Pulmonary artery endothelial cell (primary cell): Measurements from ENCODE around the gene KRTAP10-12. TPM values are rescaled to one million over a fixed set of nuclear protein-coding genes. Genes with fewer than 3 reads are reported as not detected.

ENCODE experiments used
- DNase-seq: peaks from one replicate; pipeline ENCODE4 v3.0.0-alpha.2; 2011; ENCODE audit warnings: low read depth, low spot score
- total RNA-seq: library from RNA; depleted of rRNA; stranded (reverse); fragments of >200 nt; gene quantifications from 2 replicates; pipeline ENCODE4 v1.2.3, GENCODE V29; 2014

KRTAP10-12 gene
- total RNA-seq, 1 donor from 2014 or later = not detected

DNA sequence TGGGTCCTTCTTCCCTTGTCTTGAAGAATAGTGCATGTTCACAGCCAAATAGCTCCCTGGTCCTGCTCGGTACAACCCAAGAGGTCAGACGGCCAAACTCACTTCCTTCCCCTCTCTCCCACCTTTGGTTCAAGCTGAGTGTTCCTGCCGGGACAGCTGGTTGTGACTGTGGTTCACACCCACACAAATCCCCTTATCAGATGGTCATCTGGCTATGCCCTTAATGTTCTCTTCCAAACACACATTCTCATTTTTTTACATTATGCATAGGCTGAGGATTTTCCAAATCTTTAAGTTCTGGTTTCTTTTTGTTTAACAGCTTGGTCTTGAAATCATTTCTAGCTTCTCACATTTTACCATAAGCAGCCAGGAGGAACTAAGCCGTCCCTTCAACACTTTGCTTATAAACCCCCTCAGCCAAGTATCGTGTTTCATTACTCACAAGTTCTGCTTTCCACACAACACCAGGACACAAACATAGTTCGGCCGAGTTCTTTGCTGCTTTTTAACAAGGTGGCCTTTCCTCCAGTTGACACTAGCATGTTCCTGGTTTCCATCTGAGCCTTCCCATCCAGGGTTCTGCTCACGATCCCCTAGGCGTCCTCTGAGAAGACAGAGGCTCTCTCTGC, 34.1 kb downstream of the KRTAP10-12 start:
- DNase-seq = no peak

DNA sequence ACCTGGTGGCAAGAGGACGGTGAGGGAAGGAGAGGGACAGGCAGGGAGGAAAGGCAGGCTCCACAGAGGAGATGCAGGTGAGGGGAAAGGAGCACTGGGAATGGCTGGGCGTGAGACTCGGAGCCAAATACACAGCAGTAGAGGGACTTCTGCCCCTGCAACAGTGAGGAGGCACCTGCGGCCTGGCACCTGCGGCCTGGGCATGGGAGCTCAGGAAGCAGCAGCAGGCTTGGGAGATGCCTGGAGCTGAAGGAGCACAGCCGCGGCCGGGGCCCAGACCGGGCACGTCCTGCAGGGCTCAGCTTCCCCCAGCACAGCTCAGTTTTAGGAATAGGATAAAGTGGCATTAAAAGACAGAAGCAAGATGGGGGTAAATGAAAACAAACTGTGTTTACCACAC, 35.3 kb downstream of the KRTAP10-12 start:
- DNase-seq = no peak

DNA sequence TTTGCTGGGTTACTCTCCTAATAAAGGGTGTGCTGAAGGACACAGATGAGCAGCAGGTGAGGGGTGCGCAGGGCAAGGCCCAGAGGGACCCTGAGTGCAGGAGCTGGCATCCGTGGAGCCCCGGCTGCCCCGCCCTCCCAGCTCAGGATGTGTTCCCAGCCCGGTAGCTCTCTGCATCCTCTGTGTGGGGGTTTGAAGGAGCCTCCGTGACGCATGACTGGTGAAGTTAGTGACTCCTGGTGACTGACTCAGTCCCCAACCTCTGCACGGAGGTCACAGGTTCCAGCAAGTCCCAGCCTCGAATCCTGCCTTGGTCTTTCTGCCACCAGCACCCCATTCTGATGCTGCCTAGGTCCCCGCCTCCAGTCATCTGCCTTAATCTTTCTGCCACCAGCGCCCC, 36.0 kb downstream of the KRTAP10-12 start:
- no peak for DNase-seq

DNA sequence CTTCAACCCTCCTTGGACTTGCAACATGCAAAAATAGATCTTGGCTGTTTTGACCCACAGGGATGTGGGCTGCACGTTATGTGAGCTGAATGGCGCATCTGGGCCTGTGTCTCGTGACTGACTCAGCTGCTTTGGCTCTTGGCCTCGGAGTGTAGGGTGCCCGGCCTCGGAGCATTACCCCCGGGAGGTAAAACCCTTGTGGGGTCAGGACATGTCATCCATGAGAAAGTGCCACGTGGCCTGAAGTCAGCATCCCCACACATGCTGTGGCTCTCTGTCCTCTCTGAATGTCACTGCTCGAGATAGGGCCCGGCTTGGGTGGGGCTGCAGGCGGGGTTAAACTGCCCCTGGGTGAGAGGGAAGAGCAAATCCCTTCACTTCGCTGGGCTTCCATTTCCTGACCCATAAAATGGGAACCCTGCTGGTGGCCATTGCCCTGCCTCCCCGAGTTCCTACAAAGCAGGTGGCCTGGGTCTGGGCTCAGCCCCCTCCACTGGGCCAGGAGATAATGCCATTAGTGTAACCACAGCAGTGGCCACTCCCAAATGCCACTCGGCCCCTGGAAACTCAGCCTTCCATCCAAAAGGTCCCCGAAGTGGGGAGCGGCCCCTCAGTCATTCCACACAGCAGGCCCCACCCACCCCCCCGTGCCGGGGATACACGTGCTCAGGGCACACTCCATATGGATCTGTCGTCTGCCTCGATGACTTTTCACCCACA, 37.2 kb downstream of the KRTAP10-12 start:
- DNase-seq = no peak

DNA sequence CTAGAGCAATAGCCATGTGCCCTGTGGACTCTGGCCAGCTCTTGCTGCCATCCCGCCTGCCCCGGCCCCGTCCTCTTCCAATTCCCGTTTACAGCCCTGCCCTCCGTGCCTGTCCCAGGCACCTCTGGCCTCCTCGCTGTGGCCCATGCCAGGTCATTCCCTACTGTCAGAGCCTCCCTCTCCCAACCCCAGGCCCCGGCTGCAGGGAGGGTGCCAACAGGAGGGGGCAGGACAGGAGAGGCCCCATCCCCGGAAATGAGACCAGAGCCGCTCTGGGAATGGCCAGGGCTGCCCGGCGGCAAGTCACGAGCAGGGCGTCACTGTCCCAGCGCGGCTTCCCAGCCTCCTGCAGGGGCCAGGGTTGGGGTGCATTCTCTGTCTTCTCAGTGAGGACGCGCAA, 37.9 kb downstream of the KRTAP10-12 start:
- no peak for DNase-seq

DNA sequence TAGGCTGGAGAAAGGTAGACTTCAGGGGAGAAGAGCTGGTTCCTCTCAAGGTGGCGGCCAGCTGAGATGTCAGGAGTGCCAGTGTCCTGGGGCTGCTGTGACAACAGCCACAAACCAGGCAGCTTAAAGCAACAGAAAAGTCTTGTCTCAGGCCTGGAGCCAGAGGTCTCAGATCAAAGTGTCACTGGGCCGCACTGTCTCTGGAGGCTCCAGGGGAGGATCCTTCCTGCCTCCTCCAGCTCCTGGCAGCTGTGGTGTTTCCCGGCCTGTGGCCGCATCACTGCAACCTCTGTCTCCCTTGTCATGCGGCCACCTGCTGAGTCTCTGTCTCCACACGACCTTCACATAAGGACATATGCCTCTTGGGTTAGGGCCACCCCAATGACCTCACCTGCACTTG, 38.8 kb downstream of the KRTAP10-12 start:
- DNase-seq = no peak

DNA sequence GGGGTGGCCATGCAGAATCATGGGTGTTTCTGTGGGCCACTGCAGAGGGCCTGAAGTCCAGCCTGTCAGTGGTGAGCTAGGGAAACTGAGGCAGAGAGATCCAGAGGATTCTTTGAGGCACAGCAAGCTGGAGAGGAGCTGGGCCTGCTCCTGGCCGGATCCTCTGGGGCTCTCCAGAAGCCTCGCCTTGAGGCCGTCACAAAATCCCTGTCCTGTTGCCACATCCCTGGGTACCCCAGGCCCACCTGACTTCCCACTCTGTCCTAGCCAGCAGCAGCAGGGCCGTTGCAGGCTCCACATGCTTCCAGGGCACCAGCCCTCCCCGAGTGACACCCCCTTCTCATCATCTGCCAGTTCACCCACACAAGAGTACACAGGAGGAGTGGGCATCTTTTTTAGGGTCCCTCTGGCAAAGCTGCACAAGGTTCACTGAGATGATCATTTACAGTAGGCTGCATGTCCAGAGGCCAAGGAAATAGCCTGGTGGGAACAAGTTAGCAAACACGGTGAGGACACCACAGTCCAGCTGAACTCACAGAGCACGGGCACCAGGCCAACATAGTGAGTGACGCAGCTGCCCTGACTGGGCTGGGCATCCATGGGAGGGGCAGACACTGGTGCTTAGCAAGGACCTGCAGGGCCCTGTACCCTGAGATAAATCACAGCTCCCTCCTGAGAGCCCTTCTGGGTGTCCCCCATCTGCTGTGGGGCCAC, 39.5 kb downstream of the KRTAP10-12 start:
- DNase-seq = no peak

DNA sequence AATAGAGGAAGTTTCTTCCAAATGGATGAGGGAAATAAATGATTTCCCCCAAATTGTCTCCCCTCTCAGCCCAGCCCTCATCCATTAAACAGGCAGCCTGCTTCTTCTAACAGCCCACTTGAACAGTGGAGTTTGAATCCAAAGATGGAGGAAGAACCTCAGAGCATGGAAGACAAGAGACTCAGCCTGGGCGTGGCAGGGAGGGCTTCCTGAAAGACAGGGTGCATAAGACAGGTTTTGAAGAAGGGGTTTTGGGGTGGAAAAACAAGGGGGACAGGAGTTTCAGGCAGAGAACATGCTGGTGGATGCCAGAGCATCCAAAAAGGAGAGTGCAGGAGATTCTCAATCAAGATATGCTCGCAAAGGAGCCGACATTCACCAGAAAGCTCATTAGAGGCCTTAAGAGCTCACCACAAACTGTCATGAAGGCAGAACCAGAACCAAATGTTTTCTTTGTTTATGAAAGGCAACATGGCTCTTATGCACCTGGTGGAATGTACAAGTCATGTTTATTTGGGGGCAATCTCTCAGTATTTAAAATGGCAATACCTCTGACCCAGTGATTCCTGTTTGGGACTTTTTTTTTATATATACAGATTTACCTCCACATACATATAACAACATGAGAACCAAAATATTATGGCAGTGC, 40.9 kb downstream of the KRTAP10-12 start:
- DNase-seq = no peak

DNA sequence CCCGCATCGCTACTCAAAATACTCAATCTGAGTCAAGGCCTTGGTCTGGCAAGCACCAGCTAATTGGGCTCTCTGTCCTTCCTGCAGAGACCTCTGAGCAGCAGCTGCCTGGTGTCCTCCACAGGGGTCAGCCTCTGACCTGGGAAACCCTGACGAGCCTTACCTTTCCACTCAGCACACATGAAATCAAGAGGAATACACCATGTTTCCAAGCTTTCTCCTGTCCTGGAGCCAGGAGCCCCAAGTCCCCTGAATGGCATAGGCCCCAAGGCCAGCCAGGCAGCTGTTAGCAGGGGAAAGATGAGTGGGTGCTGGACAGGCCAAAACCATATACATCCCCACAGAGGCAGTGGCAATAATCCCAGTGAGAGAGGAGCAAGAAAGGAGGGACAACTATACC, 41.6 kb downstream of the KRTAP10-12 start:
- DNase-seq = no peak

DNA sequence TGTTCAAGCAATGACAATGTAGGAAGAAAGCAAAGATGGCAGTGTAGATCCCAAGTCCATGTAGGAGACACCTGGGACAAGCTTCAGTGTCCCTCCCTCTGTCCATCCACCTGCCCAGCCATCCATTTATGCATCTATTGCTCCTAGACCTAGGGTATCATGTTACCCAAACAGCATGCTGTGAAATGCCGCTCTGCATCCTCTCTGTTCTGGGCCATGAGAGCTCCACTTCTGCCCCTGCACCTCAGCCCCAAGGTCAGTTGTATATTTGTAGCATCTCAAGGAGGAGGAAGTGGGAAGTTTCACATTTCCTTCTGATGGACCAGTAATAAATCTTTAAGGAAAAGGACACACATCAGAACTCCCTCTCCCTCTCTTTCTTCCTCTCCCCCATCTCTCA, 42.3 kb downstream of the KRTAP10-12 start:
- DNase-seq = no peak

DNA sequence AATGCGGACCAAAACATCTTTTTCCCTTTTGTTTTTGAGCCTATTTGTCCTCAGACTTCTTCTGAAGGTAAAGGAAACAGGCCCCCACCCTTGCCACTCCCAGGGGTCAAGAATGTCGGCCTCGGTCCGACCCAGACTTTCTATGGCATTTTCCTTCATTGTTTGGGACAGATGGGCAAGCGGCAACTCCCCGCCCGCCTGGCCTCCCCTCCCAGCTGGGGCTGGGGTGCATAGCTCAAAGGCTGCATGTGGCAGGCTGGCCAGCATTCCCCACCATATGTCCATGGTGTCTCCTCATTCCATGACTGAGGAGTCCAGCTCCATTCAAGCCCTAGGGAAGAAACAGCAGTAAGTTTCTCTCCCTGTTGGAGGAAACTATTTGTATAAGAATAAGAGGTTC, 43.8 kb downstream of the KRTAP10-12 start:
- DNase-seq = no peak

DNA sequence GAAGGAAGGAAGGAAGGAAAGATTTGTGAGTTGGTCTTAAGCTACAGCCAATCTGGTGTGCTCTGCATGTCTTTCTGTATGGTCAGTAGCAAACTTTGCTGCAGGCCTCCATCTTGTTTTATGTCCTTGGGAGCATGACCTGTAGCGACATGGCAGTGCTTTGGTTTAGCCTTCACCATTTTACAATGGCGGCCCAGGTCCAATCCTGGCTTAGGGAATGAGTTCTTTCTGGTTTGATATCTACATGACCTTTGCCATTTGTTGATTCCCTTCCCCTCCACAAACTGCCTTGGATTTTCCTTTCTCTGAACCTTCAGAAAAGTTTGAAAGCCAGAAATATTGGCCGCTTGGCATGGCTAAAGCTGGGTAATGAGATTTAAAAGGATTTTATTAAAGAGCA, 44.9 kb downstream of the KRTAP10-12 start:
- no peak for DNase-seq

DNA sequence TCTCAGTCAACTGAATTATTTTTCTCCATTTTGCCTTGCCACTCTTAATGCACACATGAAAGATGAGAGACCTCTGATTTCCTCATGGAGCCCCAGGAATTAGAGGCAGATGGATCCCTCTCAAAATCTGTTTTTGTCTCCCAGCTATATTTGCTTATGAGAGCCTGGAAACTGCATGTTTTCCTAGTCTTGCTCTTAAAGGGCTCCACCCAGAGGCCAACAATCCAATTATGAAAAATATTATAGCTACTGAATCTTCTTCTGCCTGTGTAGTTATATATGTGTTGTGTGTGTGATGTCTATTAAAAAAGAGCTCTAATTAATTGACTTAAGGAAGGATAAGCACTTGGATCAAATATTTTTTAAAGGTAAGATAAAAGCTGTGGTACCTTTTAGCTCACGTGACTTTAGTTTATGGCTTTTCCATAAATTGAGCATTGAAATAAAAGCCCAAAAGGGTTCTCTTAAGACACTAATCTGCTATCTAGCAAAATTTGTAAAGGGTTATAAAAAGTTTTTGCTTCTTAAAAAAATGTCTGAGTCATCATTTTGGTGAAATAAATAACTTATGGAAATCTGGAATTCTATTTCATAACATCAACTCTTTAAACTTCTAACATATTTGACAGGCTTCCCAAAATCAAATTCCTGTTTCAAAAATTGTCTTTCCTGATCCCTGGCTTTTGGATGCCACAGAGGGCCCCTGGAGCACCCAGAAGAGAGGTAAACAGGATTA, 45.6 kb downstream of the KRTAP10-12 start:
- DNase-seq = no peak

Other genes with a start within 250 kb of the KRTAP10-12 start
- gene LRRC3, start 241.7 kb upstream of the KRTAP10-12 start, total RNA-seq = 0.71 and 1.5 TPM in 2 replicates
- not detected in 2 replicates for gene KRTAP10-1, start 157.0 kb upstream of the KRTAP10-12 start, total RNA-seq
- gene KRTAP10-2, start 145.7 kb upstream of the KRTAP10-12 start, total RNA-seq = not detected in 2 replicates
- gene KRTAP10-3, start 138.4 kb upstream of the KRTAP10-12 start, total RNA-seq = not detected in 2 replicates
- gene KRTAP10-4, start 123.4 kb upstream of the KRTAP10-12 start, total RNA-seq = not detected in 2 replicates
- not detected in 2 replicates for gene KRTAP10-5, start 116.6 kb upstream of the KRTAP10-12 start, total RNA-seq
- not detected in 2 replicates for gene KRTAP10-6, start 104.7 kb upstream of the KRTAP10-12 start, total RNA-seq
- not detected in 2 replicates for gene KRTAP10-7, start 96.6 kb upstream of the KRTAP10-12 start, total RNA-seq
- gene KRTAP10-8, start 85.1 kb upstream of the KRTAP10-12 start, total RNA-seq = not detected in 2 replicates
- gene KRTAP10-9, start 70.1 kb upstream of the KRTAP10-12 start, total RNA-seq = not detected in 2 replicates
- gene KRTAP10-10, start 59.8 kb upstream of the KRTAP10-12 start, total RNA-seq = not detected in 2 replicates
- gene KRTAP10-11, start 50.8 kb upstream of the KRTAP10-12 start, total RNA-seq = not detected in 2 replicates
- not detected in 2 replicates for gene KRTAP12-4, start 42.5 kb upstream of the KRTAP10-12 start, total RNA-seq
- not detected in 2 replicates for gene KRTAP12-3, start 39.2 kb upstream of the KRTAP10-12 start, total RNA-seq
- not detected in 2 replicates for gene KRTAP12-2, start 30.2 kb upstream of the KRTAP10-12 start, total RNA-seq
- not detected in 2 replicates for gene KRTAP12-1, start 15.0 kb upstream of the KRTAP10-12 start, total RNA-seq
- not detected in 2 replicates for gene TSPEAR, start 14.4 kb downstream of the KRTAP10-12 start, total RNA-seq
- 105 and 197 TPM in 2 replicates for gene UBE2G2, start 104.6 kb downstream of the KRTAP10-12 start, total RNA-seq
- 101 and 113 TPM in 2 replicates for gene SUMO3, start 120.9 kb downstream of the KRTAP10-12 start, total RNA-seq
- gene PTTG1IP, start 176.5 kb downstream of the KRTAP10-12 start, total RNA-seq = 324 and 432 TPM in 2 replicates
- gene ITGB2, start 223.7 kb downstream of the KRTAP10-12 start, total RNA-seq = 0.07 and 0.13 TPM in 2 replicates
- 33.6 and 33.8 TPM in 2 replicates for gene SLX9, start 242.9 kb downstream of the KRTAP10-12 start, total RNA-seq